Measurements from ENCODE around the gene ZNF346.

The ZNF346 gene

DNA sequence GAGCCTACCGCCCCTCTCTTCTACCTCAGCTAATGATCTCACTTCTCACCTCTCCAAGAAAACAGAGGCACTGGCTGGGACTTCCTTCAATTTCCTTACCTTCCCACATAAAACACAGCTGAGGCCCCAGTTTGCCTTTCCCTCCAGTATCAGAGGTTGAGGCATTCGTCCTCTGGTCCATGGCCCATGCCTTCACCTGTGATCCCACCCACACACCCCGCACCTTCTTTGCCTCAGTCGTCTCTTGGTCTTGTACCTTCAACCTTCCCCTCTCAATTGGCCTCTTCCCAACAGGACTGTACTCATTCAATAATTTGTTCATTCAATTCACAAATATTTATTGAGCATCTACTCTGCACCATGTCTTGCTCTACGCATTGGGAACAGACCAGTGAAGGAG lies 100.1 kb downstream of the ZNF346 start:
- no peaks in the 10 kb centered on the region for H3K27me3 ChIP-seq (ENCODE audit: control insufficient read depth in 1 of 2, insufficient read depth in 2 of 2, low read length in 2 of 2)
- H3K36me3 ChIP-seq (ENCODE audit: control insufficient read depth in 2 of 2, insufficient read depth in 2 of 2, low read length in 2 of 2): no peaks in the 10 kb centered on the region
- no peaks in the 10 kb centered on the region for H3K4me1 ChIP-seq (ENCODE audit: control insufficient read depth, insufficient read depth, low read length)
- no peak overlapping the region for H3K9ac ChIP-seq (ENCODE audit: low read length in 2 of 2)
- no peaks in the 10 kb centered on the region for H3K9me3 ChIP-seq (ENCODE audit: control insufficient read depth in 2 of 2, low read length in 2 of 2)
- no peak overlapping the region for H3K4me3 ChIP-seq (ENCODE audit: low read length in 2 of 2)
- no peak overlapping the region for H3K27ac ChIP-seq (ENCODE audit: low read length)

DNA sequence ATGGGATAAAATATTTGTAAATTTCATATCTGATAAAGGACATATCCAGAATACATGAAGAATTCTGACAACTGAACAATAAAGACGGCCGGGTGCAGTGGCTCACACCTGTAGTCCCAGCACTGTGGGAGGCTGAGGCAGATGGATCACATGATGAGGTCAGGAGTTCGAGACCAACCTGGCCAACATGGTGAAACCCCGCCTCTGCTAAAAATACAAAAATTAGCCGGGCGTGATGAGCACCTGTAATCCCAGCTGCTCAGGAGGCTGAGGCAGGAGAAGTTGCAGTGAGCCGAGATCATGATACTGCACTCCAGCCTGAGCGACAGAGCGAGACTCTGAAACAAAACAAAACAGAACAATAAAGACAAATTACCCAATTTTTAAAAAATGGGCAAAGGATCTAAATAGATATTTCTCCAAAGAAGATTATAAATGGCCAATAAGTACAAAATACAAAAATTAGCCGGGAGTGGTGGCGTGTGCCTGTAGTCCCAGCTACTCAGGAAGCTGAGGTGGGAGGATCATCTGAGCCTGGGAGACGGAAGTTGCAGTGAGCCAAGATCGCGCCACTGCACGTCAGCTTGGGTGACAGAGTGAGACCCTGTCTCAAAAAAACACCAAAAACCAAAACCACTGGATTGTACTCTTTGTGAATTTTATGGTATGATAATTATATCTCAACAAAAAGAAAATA lies 101.4 kb downstream of the ZNF346 start:
- Histone ChIP-seq H3K9ac (ENCODE audit: low read length in 2 of 2) (no peak overlapping the region), H3K4me3 (ENCODE audit: low read length in 2 of 2) (no peak overlapping the region), H3K27ac (ENCODE audit: low read length) (no peak overlapping the region), H3K27me3 (ENCODE audit: control insufficient read depth in 1 of 2, insufficient read depth in 2 of 2, low read length in 2 of 2) (no peaks in the 10 kb centered on the region), H3K36me3 (ENCODE audit: control insufficient read depth in 2 of 2, insufficient read depth in 2 of 2, low read length in 2 of 2) (no peaks in the 10 kb centered on the region), H3K9me3 (ENCODE audit: control insufficient read depth in 2 of 2, low read length in 2 of 2) (no peaks in the 10 kb centered on the region), H3K4me1 (ENCODE audit: control insufficient read depth, insufficient read depth, low read length) (no peaks in the 10 kb centered on the region)

DNA sequence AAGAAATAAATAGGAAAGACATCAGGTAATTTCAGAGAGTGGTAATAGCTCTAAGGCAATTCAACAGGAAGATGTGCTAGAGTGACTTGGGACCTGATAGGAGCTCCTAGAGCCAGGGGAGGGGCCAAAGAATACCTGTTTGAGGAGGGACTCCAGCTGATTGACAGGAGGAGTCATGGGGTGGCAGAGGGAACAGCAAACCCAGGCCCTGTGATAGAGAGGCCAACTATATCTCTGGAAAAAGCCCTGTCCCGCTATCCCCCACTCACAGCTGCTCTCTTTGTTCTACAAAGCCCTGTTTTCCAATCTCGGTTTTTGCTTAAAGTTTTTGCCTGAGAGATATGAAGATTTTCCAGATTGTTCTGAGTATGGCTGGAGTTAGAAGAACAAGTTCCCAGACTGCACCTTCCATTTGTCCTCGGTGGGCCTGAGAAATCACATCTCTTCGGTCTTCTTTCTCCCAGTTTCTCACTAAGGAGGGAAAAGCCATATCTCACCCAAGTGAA lies 102.0 kb downstream of the ZNF346 start:
- no peak overlapping the region for H3K4me3 ChIP-seq (ENCODE audit: low read length in 2 of 2)
- H3K27ac ChIP-seq (ENCODE audit: low read length): no peak overlapping the region
- no peaks in the 10 kb centered on the region for H3K4me1 ChIP-seq (ENCODE audit: control insufficient read depth, insufficient read depth, low read length)
- H3K9ac ChIP-seq (ENCODE audit: low read length in 2 of 2): no peak overlapping the region
- H3K27me3 ChIP-seq (ENCODE audit: control insufficient read depth in 1 of 2, insufficient read depth in 2 of 2, low read length in 2 of 2): no peaks in the 10 kb centered on the region
- no peaks in the 10 kb centered on the region for H3K36me3 ChIP-seq (ENCODE audit: control insufficient read depth in 2 of 2, insufficient read depth in 2 of 2, low read length in 2 of 2)
- H3K9me3 ChIP-seq (ENCODE audit: control insufficient read depth in 2 of 2, low read length in 2 of 2): no peaks in the 10 kb centered on the region

DNA sequence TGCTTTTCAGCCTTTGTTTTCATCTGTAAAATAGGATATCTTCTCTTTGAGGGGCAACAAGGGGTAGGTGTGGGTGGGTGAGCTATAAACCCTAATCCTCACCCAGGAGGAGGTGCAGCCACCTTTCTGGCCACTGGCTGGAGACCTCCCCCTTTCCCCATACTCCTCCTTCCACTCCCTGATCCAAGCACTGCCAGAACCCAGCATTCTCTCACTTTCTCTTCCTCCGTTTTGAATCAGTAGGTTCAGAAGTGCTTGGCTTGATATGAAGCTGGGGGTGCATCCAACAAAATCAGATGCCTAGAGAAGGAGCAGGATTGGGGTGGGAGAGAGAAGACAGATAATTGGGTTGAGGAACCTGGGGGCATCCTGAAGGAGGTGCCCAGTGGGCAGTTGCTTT lies 104.3 kb downstream of the ZNF346 start:
- Histone ChIP-seq H3K9me3 (ENCODE audit: control insufficient read depth in 2 of 2, low read length in 2 of 2) (no peaks in the 10 kb centered on the region), H3K4me1 (ENCODE audit: control insufficient read depth, insufficient read depth, low read length) (no peaks in the 10 kb centered on the region), H3K36me3 (ENCODE audit: control insufficient read depth in 2 of 2, insufficient read depth in 2 of 2, low read length in 2 of 2) (no peaks in the 10 kb centered on the region), H3K27me3 (ENCODE audit: control insufficient read depth in 1 of 2, insufficient read depth in 2 of 2, low read length in 2 of 2) (no peaks in the 10 kb centered on the region), H3K4me3 (ENCODE audit: low read length in 2 of 2) (no peak overlapping the region), H3K9ac (ENCODE audit: low read length in 2 of 2) (no peak overlapping the region), H3K27ac (ENCODE audit: low read length) (no peak overlapping the region)

DNA sequence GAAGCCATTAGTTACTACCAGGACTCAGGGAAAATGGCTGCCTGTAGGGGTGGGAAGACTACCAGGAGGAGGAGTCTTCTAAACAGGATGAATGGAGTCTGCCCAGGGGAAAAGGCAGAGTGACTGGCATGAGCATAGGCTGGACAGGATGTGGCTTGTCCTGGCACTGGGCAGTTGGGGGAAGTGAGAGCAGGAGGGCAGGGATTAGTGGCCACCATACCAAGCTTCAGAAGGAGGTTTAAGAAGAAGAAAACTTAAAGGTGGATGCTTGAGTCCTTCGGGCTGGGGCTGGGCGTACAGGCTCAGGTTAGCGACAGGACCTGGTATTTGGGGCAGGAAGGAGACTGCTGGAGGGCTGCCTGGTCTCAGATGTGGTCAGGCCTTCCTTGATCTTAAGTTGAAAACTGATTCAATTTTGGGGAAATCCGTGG lies 106.1 kb downstream of the ZNF346 start:
- Histone ChIP-seq H3K27ac (ENCODE audit: low read length) (no peak overlapping the region), H3K27me3 (ENCODE audit: control insufficient read depth in 1 of 2, insufficient read depth in 2 of 2, low read length in 2 of 2) (no peaks in the 10 kb centered on the region), H3K9ac (ENCODE audit: low read length in 2 of 2) (no peak overlapping the region), H3K36me3 (ENCODE audit: control insufficient read depth in 2 of 2, insufficient read depth in 2 of 2, low read length in 2 of 2) (no peaks in the 10 kb centered on the region), H3K9me3 (ENCODE audit: control insufficient read depth in 2 of 2, low read length in 2 of 2) (no peaks in the 10 kb centered on the region), H3K4me3 (ENCODE audit: low read length in 2 of 2) (no peak overlapping the region), H3K4me1 (ENCODE audit: control insufficient read depth, insufficient read depth, low read length) (peaks cover 9% of the 10 kb centered on the region)

DNA sequence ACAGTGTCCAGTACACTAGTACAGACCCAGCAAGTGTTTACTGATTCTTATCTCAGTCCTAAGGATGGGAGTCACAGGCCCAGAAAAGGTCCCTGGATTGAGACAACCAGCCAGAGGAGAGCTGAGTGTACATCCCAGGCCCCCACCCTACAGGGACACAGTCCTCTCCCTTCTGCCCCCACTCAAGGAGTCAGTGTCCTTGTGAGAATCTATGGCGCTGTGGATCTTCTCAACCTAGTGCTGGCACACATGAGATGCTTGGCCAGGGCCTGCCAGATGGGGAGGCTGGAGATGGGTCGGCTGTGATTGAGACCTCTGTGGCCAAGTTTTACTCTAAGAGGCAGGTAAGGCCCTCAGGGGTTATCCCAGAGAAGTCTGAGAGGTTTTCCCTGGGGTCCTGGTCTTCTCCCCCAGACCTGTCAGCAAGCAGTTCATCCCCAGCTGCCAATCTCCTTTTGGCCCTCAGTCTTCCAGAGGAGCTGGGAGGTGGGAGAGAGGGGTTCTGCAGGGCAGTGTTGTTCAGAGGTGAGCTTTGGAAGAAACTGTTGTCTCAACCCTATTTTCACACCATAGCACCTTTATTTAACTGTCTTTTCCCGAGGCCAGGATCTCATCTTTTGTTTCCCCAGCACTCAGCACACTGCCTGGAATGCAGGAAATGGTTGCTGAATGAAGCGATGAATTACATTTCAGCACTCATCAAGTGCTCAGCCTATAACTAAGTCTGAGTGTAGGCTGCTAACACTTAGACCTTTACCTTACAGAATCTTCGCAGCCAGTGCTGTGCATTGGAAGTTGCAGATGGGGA lies 107.9 kb downstream of the ZNF346 start:
- no peak overlapping the region for H3K9ac ChIP-seq (ENCODE audit: low read length in 2 of 2)
- no peak overlapping the region for H3K4me3 ChIP-seq (ENCODE audit: low read length in 2 of 2)
- H3K27ac ChIP-seq (ENCODE audit: low read length): no peak overlapping the region
- peaks cover 4 to 5% of the 10 kb centered on the region in 2 donors for H3K36me3 ChIP-seq (ENCODE audit: control insufficient read depth in 2 of 2, insufficient read depth in 2 of 2, low read length in 2 of 2)
- peaks cover 22% of the 10 kb centered on the region for H3K4me1 ChIP-seq (ENCODE audit: control insufficient read depth, insufficient read depth, low read length)
- H3K9me3 ChIP-seq (ENCODE audit: control insufficient read depth in 2 of 2, low read length in 2 of 2): no peaks in the 10 kb centered on the region
- H3K27me3 ChIP-seq (ENCODE audit: control insufficient read depth in 1 of 2, insufficient read depth in 2 of 2, low read length in 2 of 2): no peaks in the 10 kb centered on the region

Measured in stomach smooth muscle (tissue), 2 donors.